ENCODE results near the gene HTR7. TPM values are rescaled to one million over a fixed set of nuclear protein-coding genes. Genes with fewer than 3 reads are reported as not detected.

HTR7 gene
- total RNA-seq, 2 donors from 2014 or later = 5.4 to 9.9 TPM

GRCh38 chr10:90799172-90799571, 58.7 kb downstream of the HTR7 start:
- Histone ChIP-seq H3K27me3 (replicated peaks; ENCODE audit: insufficient read depth) (no peaks in the 10 kb centered on the region), H3K4me3 (no peak overlapping the region), H3K36me3 (no peaks in the 10 kb centered on the region), H3K9me3 (no peaks in the 10 kb centered on the region), H3K27ac (no peak overlapping the region), H3K4me1 (ENCODE audit: control insufficient read depth in 1 of 2, low read depth in 2 of 2) (no peaks in the 10 kb centered on the region)
- TF ChIP-seq, protein P1, sequence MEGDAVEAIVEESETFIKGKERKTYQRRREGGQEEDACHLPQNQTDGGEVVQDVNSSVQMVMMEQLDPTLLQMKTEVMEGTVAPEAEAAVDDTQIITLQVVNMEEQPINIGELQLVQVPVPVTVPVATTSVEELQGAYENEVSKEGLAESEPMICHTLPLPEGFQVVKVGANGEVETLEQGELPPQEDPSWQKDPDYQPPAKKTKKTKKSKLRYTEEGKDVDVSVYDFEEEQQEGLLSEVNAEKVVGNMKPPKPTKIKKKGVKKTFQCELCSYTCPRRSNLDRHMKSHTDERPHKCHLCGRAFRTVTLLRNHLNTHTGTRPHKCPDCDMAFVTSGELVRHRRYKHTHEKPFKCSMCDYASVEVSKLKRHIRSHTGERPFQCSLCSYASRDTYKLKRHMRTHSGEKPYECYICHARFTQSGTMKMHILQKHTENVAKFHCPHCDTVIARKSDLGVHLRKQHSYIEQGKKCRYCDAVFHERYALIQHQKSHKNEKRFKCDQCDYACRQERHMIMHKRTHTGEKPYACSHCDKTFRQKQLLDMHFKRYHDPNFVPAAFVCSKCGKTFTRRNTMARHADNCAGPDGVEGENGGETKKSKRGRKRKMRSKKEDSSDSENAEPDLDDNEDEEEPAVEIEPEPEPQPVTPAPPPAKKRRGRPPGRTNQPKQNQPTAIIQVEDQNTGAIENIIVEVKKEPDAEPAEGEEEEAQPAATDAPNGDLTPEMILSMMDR (IDR thresholded peaks at IDR 0.05) = no peak
- DNase-seq (ENCODE audit: low spot score) = no peak
- no peak for ATAC-seq (ENCODE audit: insufficient number of reproducible peaks, low FRiP score, low read depth)

- Histone ChIP-seq H3K4me1 (ENCODE audit: control insufficient read depth in 1 of 2, low read depth in 2 of 2) (no peaks in the 10 kb centered on the region), H3K9me3 (no peaks in the 10 kb centered on the region), H3K27me3 (replicated peaks; ENCODE audit: insufficient read depth) (no peaks in the 10 kb centered on the region), H3K4me3 (no peak overlapping the region), H3K36me3 (no peaks in the 10 kb centered on the region), H3K27ac (no peak overlapping the region)
- ATAC-seq (ENCODE audit: insufficient number of reproducible peaks, low FRiP score, low read depth) (no peak), DNase-seq (ENCODE audit: low spot score) (no peak)
- TF ChIP-seq, protein P1 (IDR thresholded peaks at IDR 0.05) = no peak
Observed at GRCh38 chr10:90798482-90798881, 59.4 kb downstream of the HTR7 start.

GRCh38 chr10:90790422-90790821, 67.4 kb downstream of the HTR7 start:
- TF ChIP-seq, protein P1 (IDR thresholded peaks at IDR 0.05) = no peak
- no peak overlapping the region for H3K27ac ChIP-seq
- no peaks in the 10 kb centered on the region for H3K36me3 ChIP-seq
- no peak overlapping the region for H3K4me3 ChIP-seq
- H3K27me3 ChIP-seq (replicated peaks; ENCODE audit: insufficient read depth) = no peaks in the 10 kb centered on the region
- H3K9me3 ChIP-seq = no peaks in the 10 kb centered on the region
- DNase-seq (ENCODE audit: low spot score) = no peak
- ATAC-seq (ENCODE audit: insufficient number of reproducible peaks, low FRiP score, low read depth) = no peak
- no peaks in the 10 kb centered on the region for H3K4me1 ChIP-seq (ENCODE audit: control insufficient read depth in 1 of 2, low read depth in 2 of 2)

DNA sequence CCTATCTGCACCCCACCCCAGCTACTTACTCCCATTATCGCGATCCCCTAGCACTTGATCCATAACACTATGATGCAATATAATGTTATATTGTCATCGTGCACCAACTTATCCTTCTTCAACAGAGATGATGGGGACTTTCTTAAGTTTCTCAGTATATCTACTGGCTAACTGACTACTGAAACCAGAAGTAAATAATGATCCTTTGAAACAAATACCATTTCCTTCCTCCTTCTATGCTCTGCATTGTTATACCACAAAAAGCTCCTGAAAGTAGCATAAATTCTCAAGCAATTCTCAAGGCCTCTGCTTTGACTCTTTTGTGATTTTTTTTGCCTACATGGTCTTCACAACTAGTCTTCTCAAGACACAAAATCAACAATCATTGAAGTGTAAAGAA, 68.9 kb downstream of the HTR7 start:
- no peak for DNase-seq (ENCODE audit: low spot score)
- no peaks in the 10 kb centered on the region for H3K9me3 ChIP-seq
- H3K27me3 ChIP-seq (replicated peaks; ENCODE audit: insufficient read depth) = no peaks in the 10 kb centered on the region
- ATAC-seq (ENCODE audit: insufficient number of reproducible peaks, low FRiP score, low read depth) = no peak
- H3K4me1 ChIP-seq (ENCODE audit: control insufficient read depth in 1 of 2, low read depth in 2 of 2) = no peaks in the 10 kb centered on the region
- TF ChIP-seq, protein P1 (IDR thresholded peaks at IDR 0.05) = no peak
- no peak overlapping the region for H3K4me3 ChIP-seq
- no peak overlapping the region for H3K27ac ChIP-seq
- no peaks in the 10 kb centered on the region for H3K36me3 ChIP-seq

GRCh38 chr10:90788199-90788491, 69.7 kb downstream of the HTR7 start:
- ATAC-seq (ENCODE audit: insufficient number of reproducible peaks, low FRiP score, low read depth) (no peak), DNase-seq (ENCODE audit: low spot score) (no peak)
- H3K36me3 ChIP-seq = no peaks in the 10 kb centered on the region
- no peaks in the 10 kb centered on the region for H3K27me3 ChIP-seq (replicated peaks; ENCODE audit: insufficient read depth)
- H3K27ac ChIP-seq = no peak overlapping the region
- no peaks in the 10 kb centered on the region for H3K4me1 ChIP-seq (ENCODE audit: control insufficient read depth in 1 of 2, low read depth in 2 of 2)
- no peaks in the 10 kb centered on the region for H3K9me3 ChIP-seq
- no peak overlapping the region for H3K4me3 ChIP-seq
- TF ChIP-seq, protein P1 (IDR thresholded peaks at IDR 0.05) = no peak
